HG02642 (cell line): ENCODE data around the gene GALNT2.

Experiments
- ATAC-seq: cut with Tn5 transposase; IDR thresholded peaks from one replicate; pipeline ENCODE4 v1.9.1; 2021; ENCODE audit warnings: mild to moderate bottlenecking; ENCODE audit not compliant: unreplicated experiment, poor library complexity

Gene GALNT2

GRCh38 chr1:230109066-230109465 is 42.0 kb downstream of the GALNT2 start:
- no peak for ATAC-seq

- ATAC-seq = peak; percentile 90
These were observed 43.0 kb downstream of the GALNT2 start for GRCh38 chr1:230109895-230110667.

- ATAC-seq = no peak
These were observed 43.9 kb downstream of the GALNT2 start for GRCh38 chr1:230110971-230111370.

GRCh38 chr1:230112131-230112701 is 45.2 kb downstream of the GALNT2 start:
- no peak for ATAC-seq

GRCh38 chr1:230112782-230113181 is 45.7 kb downstream of the GALNT2 start:
- ATAC-seq = no peak

- no peak for ATAC-seq
These were observed 46.2 kb downstream of the GALNT2 start for GRCh38 chr1:230113235-230113592.

GRCh38 chr1:230113593-230114236 is 46.7 kb downstream of the GALNT2 start:
- ATAC-seq = no peak

- no peak for ATAC-seq
These were observed 47.2 kb downstream of the GALNT2 start for GRCh38 chr1:230114237-230114651.

- no peak for ATAC-seq
These were observed 50.7 kb downstream of the GALNT2 start for GRCh38 chr1:230117694-230118093.

GRCh38 chr1:230119340-230119739 is 52.3 kb downstream of the GALNT2 start:
- no peak for ATAC-seq

- ATAC-seq = no peak
These were observed 53.4 kb downstream of the GALNT2 start for GRCh38 chr1:230120289-230120920.

- ATAC-seq = no peak
These were observed 53.9 kb downstream of the GALNT2 start for GRCh38 chr1:230120921-230121381.

- no peak for ATAC-seq
These were observed 54.9 kb downstream of the GALNT2 start for GRCh38 chr1:230121950-230122349.

GRCh38 chr1:230122366-230123279 is 55.6 kb downstream of the GALNT2 start:
- ATAC-seq = peak; percentile 3

- peak; percentile 77 for ATAC-seq
These were observed 56.5 kb downstream of the GALNT2 start for GRCh38 chr1:230123280-230124185.

- ATAC-seq = no peak
These were observed 57.4 kb downstream of the GALNT2 start for GRCh38 chr1:230124186-230125128.

GRCh38 chr1:230125141-230125540 is 58.1 kb downstream of the GALNT2 start:
- no peak for ATAC-seq
